Fibroblast of lung (primary cell): Measurements from ENCODE around the gene GPC6. TPM values are rescaled to one million over a fixed set of nuclear protein-coding genes. Genes with fewer than 3 reads are reported as not detected.

ENCODE experiments used
- DNase-seq, 2 donors: peaks; one replicate each; pipeline versions ENCODE4 v3.0.0 to v3.0.0-alpha.2; 2010; ENCODE audit warnings: low read depth in 2 of 2
- H2AFZ ChIP-seq: 2 replicates; pipeline ENCODE4 v1.5.1; 2012; ENCODE audit warnings: low read length, control low read depth, inconsistent platforms
- H3K27ac ChIP-seq: 2 replicates; pipeline ENCODE4 v1.5.1; 2011; ENCODE audit warnings: low read length, control low read depth; ENCODE audit not compliant: insufficient read depth
- H3K27me3 ChIP-seq: 2 replicates; pipeline ENCODE4 v1.5.1; 2011; ENCODE audit warnings: mild to moderate bottlenecking, low read length; ENCODE audit not compliant: control insufficient read depth, insufficient read depth
- H3K36me3 ChIP-seq: 2 replicates; pipeline ENCODE4 v1.5.1; 2011; ENCODE audit warnings: low read length; ENCODE audit not compliant: control insufficient read depth, insufficient read depth
- H3K4me1 ChIP-seq: 2 replicates; pipeline ENCODE4 v1.5.1; 2011; ENCODE audit warnings: low read length; ENCODE audit not compliant: control insufficient read depth, insufficient read depth; ENCODE audit errors: extremely low read depth
- H3K4me2 ChIP-seq: 2 replicates; pipeline ENCODE4 v1.5.1; 2011; ENCODE audit warnings: low read length, control low read depth; ENCODE audit not compliant: insufficient read depth; ENCODE audit errors: extremely low read depth
- H3K4me3 ChIP-seq, 4 experiments: fragments of 200-600 bp in 1 of 4; sonication (generic) in 1 of 4; replicated peaks in 1 of 4; 2 replicates each; pipeline ENCODE4 v1.5.1; 2011 to 2016; ENCODE audit warnings: low read length in 4 of 4, low read depth in 3 of 4, mild to moderate bottlenecking in 3 of 4, control low read depth in 2 of 4, inconsistent platforms in 1 of 4, mixed read lengths in 1 of 4; ENCODE audit not compliant: insufficient read depth in 1 of 4; ENCODE audit errors: control extremely low read depth in 1 of 4
- H3K79me2 ChIP-seq: 2 replicates; pipeline ENCODE4 v1.5.1; 2012; ENCODE audit warnings: mild to moderate bottlenecking, low read length, inconsistent platforms; ENCODE audit not compliant: control insufficient read depth, insufficient read depth
- H3K9ac ChIP-seq: 2 replicates; pipeline ENCODE4 v1.5.1; 2011; ENCODE audit warnings: mild to moderate bottlenecking, low read length, control low read depth; ENCODE audit not compliant: insufficient read depth
- H3K9me3 ChIP-seq: 2 replicates; pipeline ENCODE4 v1.5.1; 2012; ENCODE audit warnings: low read depth, low read length; ENCODE audit not compliant: control insufficient read depth, insufficient read depth
- H4K20me1 ChIP-seq: 2 replicates; pipeline ENCODE4 v1.5.1; 2011; ENCODE audit warnings: low read length; ENCODE audit not compliant: control insufficient read depth, insufficient read depth; ENCODE audit errors: extremely low read depth
- CTCF ChIP-seq, 2 donors: IDR thresholded peaks in 1 of 2; conservative IDR thresholded peaks in 1 of 2; 1 replicate in 1 of 2; 2 replicates in 1 of 2; pipeline ENCODE4 v1.5.1; 2011 to 2012; ENCODE audit warnings: low read length in 2 of 2, control low read depth in 1 of 2, inconsistent platforms in 1 of 2, low read depth in 1 of 2, mild to moderate bottlenecking in 1 of 2
- EZH2 ChIP-seq: IDR thresholded peaks from 2 replicates; pipeline ENCODE4 v1.5.1; 2012; ENCODE audit warnings: low read length, control low read depth, mild to moderate bottlenecking; ENCODE audit errors: missing control alignments
- polyA plus RNA-seq, 2 donors: library from polyadenylated mRNA; depleted of rRNA in 1 of 2; stranded (reverse) in 1 of 2; unstranded in 1 of 2; fragments of >200 nt; gene quantifications; 2 replicates each; pipeline ENCODE4 v1.2.1, GENCODE V29; 2011 to 2012; ENCODE audit warnings: missing spikeins in 1 of 2
- total RNA-seq: library from RNA; depleted of rRNA; stranded (reverse); fragments of >200 nt; gene quantifications from 2 replicates; pipeline ENCODE4 v1.2.1, GENCODE V29; 2014

The GPC6 gene
- total and polyA plus RNA-seq, 2 donors (not counting 1 experiment from before 2014, with no cell fraction given) = 11.2 to 33.7 TPM

DNA sequence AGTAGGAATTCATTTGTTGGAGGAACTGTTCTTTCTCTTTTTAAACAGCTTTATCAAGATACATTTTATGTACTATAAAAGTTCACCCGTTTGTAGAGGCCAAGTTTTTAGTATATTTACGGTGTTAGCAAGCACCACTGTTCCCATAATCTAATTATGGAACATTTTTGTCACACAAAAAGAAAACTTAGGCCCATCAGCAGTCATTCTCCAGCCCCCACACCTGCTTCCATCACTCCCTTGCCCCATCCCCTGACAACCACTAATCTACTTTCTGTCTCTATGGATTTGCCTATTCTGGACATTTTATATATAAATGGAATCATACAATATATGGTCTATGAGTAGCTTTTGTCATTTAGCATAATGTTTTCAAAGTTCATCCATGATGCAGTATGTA lies 787.9 kb downstream of the GPC6 start:
- no peak overlapping the region for H2AFZ ChIP-seq
- no peak overlapping the region for H3K9ac ChIP-seq
- no peak for TF ChIP-seq CTCF (conservative IDR thresholded peaks at IDR 0.05 in 1 of 2, IDR thresholded peaks at IDR 0.05 in 1 of 2; ENCODE audit: low read depth in 1 of 2, low read length in 2 of 2)
- no peak for TF ChIP-seq EZH2
- H3K4me1 ChIP-seq = no peaks in the 10 kb centered on the region
- no peak overlapping the region for H3K4me3 ChIP-seq
- no peaks in the 10 kb centered on the region for H3K27me3 ChIP-seq
- no peak overlapping the region for H3K4me2 ChIP-seq
- DNase-seq = no peak
- no peaks in the 10 kb centered on the region for H3K9me3 ChIP-seq
- H3K79me2 ChIP-seq = no peaks in the 10 kb centered on the region
- H3K27ac ChIP-seq = no peak overlapping the region
- no peaks in the 10 kb centered on the region for H4K20me1 ChIP-seq
- no peaks in the 10 kb centered on the region for H3K36me3 ChIP-seq

DNA sequence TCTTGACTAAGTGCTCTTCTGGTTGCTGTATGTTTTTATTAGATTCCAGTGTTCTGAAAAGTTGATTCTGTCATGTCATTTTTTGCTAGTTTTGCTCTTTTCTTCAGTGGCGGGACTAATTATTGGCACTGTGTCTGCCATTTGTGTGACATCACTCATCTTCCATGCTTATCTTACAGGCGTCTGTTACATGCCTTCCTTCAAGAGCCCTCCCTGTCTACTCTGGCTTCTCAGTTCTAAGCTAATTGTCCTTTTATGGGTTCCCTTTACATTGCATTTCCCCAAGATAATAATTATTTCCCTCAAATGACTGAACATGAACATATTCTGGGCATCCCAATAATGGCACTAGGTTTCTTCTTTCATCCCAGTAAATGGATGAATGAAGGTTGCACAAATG lies 793.8 kb downstream of the GPC6 start:
- Histone ChIP-seq H3K4me2 (no peak overlapping the region), H3K36me3 (no peaks in the 10 kb centered on the region), H3K4me1 (no peaks in the 10 kb centered on the region), H3K9me3 (no peaks in the 10 kb centered on the region), H3K27me3 (no peaks in the 10 kb centered on the region), H3K9ac (no peak overlapping the region), H2AFZ (no peak overlapping the region), H4K20me1 (no peaks in the 10 kb centered on the region), H3K4me3 (no peak overlapping the region), H3K27ac (no peak overlapping the region), H3K79me2 (no peaks in the 10 kb centered on the region)
- DNase-seq = no peak
- TF ChIP-seq CTCF (conservative IDR thresholded peaks at IDR 0.05 in 1 of 2, IDR thresholded peaks at IDR 0.05 in 1 of 2; ENCODE audit: low read depth in 1 of 2, low read length in 2 of 2) (no peak), EZH2 (no peak)

- Histone ChIP-seq H3K36me3 (no peaks in the 10 kb centered on the region), H2AFZ (no peak overlapping the region), H4K20me1 (no peaks in the 10 kb centered on the region), H3K4me3 (no peak overlapping the region), H3K9ac (no peak overlapping the region), H3K4me2 (no peak overlapping the region), H3K9me3 (no peaks in the 10 kb centered on the region), H3K4me1 (no peaks in the 10 kb centered on the region), H3K27me3 (no peaks in the 10 kb centered on the region), H3K79me2 (no peaks in the 10 kb centered on the region), H3K27ac (no peak overlapping the region)
- peak; percentile 62 to 63 for DNase-seq
- no peak for TF ChIP-seq CTCF (conservative IDR thresholded peaks at IDR 0.05 in 1 of 2, IDR thresholded peaks at IDR 0.05 in 1 of 2; ENCODE audit: low read depth in 1 of 2, low read length in 2 of 2)
- TF ChIP-seq EZH2 = no peak
Measured at GRCh38 chr13:94020833-94021232, 794.2 kb downstream of the GPC6 start.
